GM12801 (cell line): Measurements from ENCODE around the gene PRLHR.

Experiments used
- TF ChIP-seq, protein P1 (sequence below): IDR thresholded peaks from one replicate; pipeline ENCODE4 v1.5.1; 2011; ENCODE audit warnings: control low read depth; ENCODE audit not compliant: insufficient read length; ENCODE audit errors: extremely low read depth

Gene PRLHR

DNA sequence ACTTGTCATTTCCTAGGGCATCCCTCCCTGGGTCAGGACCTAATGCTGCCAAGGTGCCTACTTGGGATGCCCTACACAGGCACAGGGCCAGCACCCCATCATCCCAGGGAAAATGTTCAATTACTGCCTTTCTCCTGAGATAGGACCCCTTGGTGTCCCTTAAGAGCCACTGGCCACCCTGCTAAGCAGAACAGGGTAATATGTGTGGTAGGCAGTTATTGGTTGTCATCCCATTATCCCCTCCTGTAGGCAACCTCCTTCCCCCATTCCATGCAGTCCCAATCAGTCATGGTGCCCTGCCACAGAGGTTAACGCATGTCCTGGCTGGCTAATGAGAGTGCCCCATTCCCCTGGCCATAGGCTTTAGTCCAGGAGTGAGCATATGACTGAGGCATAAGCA is 53.2 kb downstream of the PRLHR start:
- TF ChIP-seq, protein P1, sequence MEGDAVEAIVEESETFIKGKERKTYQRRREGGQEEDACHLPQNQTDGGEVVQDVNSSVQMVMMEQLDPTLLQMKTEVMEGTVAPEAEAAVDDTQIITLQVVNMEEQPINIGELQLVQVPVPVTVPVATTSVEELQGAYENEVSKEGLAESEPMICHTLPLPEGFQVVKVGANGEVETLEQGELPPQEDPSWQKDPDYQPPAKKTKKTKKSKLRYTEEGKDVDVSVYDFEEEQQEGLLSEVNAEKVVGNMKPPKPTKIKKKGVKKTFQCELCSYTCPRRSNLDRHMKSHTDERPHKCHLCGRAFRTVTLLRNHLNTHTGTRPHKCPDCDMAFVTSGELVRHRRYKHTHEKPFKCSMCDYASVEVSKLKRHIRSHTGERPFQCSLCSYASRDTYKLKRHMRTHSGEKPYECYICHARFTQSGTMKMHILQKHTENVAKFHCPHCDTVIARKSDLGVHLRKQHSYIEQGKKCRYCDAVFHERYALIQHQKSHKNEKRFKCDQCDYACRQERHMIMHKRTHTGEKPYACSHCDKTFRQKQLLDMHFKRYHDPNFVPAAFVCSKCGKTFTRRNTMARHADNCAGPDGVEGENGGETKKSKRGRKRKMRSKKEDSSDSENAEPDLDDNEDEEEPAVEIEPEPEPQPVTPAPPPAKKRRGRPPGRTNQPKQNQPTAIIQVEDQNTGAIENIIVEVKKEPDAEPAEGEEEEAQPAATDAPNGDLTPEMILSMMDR: no peak

DNA sequence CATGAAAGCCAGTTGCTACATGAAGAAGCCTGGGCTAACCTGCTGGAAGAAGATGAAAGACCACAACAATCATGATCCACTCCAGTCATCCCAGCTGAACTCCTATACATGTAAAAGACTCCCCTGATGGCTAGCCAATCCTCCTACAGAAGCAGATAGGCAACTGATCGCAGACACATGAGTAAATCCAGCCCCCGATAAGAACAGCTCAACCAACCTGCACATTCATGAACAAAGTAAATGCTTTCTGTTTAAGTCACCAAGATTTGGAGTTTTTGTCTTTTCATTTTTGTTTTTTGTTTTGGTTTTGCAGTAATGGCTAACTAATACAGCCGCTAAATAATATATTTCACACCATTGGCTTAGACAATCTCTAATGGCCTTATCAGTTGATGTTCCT is 53.7 kb downstream of the PRLHR start:
- TF ChIP-seq, protein P1: no peak
